ENCODE results near the gene APOL6.

APOL6 gene

GRCh38 chr22:35611200-35611890 is 36.9 kb upstream of the APOL6 start:
- Histone ChIP-seq H3K4me3 (no peak overlapping the region), H3K27ac (no peak overlapping the region), H3K4me1 (peaks cover 0 to 6% (median 5%) of the 10 kb centered on the region in 4 donors), H3K9me3 (no peaks in the 10 kb centered on the region), H3K27me3 (no peaks in the 10 kb centered on the region), H3K36me3 (no peaks in the 10 kb centered on the region)
- no peak for TF ChIP-seq CTCF (IDR thresholded peaks at IDR 0.05)
- intact Hi-C loops (cut with DNase I; ENCODE audit: low total_unique reads), result no loop called here
- no peak for DNase-seq

GRCh38 chr22:35611891-35612576 is 36.2 kb upstream of the APOL6 start:
- no peaks in the 10 kb centered on the region for H3K36me3 ChIP-seq
- H3K4me3 ChIP-seq, result no peak overlapping the region
- no peaks in the 10 kb centered on the region for H3K9me3 ChIP-seq
- TF ChIP-seq CTCF (IDR thresholded peaks at IDR 0.05), result no peak
- DNase-seq, result no peak
- intact Hi-C loops (cut with DNase I; ENCODE audit: low total_unique reads), result no loop called here
- H3K4me1 ChIP-seq, result no peaks in the 10 kb centered on the region
- H3K27me3 ChIP-seq, result no peaks in the 10 kb centered on the region
- no peak overlapping the region for H3K27ac ChIP-seq

GRCh38 chr22:35612903-35613302 is 35.3 kb upstream of the APOL6 start:
- Histone ChIP-seq H3K27ac (no peak overlapping the region), H3K36me3 (no peaks in the 10 kb centered on the region), H3K9me3 (no peaks in the 10 kb centered on the region), H3K4me3 (no peak overlapping the region), H3K4me1 (no peaks in the 10 kb centered on the region), H3K27me3 (no peaks in the 10 kb centered on the region)
- no peak for TF ChIP-seq CTCF (IDR thresholded peaks at IDR 0.05)
- intact Hi-C loops (cut with DNase I; ENCODE audit: low total_unique reads), result no loop called here
- no peak for DNase-seq

- Histone ChIP-seq H3K9me3 (no peaks in the 10 kb centered on the region), H3K27ac (no peak overlapping the region), H3K27me3 (no peaks in the 10 kb centered on the region), H3K36me3 (no peaks in the 10 kb centered on the region), H3K4me1 (no peaks in the 10 kb centered on the region), H3K4me3 (no peak overlapping the region)
- TF ChIP-seq CTCF (IDR thresholded peaks at IDR 0.05), result no peak
- no peak for DNase-seq
- intact Hi-C loops (cut with DNase I; ENCODE audit: low total_unique reads), result no loop called here
These were observed 33.8 kb upstream of the APOL6 start for GRCh38 chr22:35614404-35614803.

- no peak for DNase-seq
- Histone ChIP-seq H3K27me3 (no peaks in the 10 kb centered on the region), H3K27ac (no peak overlapping the region), H3K9me3 (no peaks in the 10 kb centered on the region), H3K4me3 (no peak overlapping the region), H3K4me1 (no peaks in the 10 kb centered on the region), H3K36me3 (no peaks in the 10 kb centered on the region)
- no peak for TF ChIP-seq CTCF (IDR thresholded peaks at IDR 0.05)
- intact Hi-C loops (cut with DNase I; ENCODE audit: low total_unique reads), result no loop called here
These were observed 33.1 kb upstream of the APOL6 start for GRCh38 chr22:35615156-35615555.

Measured in tibial artery (tissue), 4 donors.